HG02642 (cell line): ENCODE measurements around the gene NSUN3.
A peak's percentile ranks its signal among the peaks of the same experiment; 100 is the strongest.
"Not testable (repeated sequence)": the region's sequence is repeated elsewhere in the genome, so short reads cannot be mapped to it uniquely, and the experiment has no call there.

ENCODE experiments used
- ATAC-seq: cut with Tn5 transposase; IDR thresholded peaks from one replicate; pipeline ENCODE4 v1.9.1; 2021; ENCODE audit warnings: mild to moderate bottlenecking; ENCODE audit not compliant: unreplicated experiment, poor library complexity

The NSUN3 gene

DNA sequence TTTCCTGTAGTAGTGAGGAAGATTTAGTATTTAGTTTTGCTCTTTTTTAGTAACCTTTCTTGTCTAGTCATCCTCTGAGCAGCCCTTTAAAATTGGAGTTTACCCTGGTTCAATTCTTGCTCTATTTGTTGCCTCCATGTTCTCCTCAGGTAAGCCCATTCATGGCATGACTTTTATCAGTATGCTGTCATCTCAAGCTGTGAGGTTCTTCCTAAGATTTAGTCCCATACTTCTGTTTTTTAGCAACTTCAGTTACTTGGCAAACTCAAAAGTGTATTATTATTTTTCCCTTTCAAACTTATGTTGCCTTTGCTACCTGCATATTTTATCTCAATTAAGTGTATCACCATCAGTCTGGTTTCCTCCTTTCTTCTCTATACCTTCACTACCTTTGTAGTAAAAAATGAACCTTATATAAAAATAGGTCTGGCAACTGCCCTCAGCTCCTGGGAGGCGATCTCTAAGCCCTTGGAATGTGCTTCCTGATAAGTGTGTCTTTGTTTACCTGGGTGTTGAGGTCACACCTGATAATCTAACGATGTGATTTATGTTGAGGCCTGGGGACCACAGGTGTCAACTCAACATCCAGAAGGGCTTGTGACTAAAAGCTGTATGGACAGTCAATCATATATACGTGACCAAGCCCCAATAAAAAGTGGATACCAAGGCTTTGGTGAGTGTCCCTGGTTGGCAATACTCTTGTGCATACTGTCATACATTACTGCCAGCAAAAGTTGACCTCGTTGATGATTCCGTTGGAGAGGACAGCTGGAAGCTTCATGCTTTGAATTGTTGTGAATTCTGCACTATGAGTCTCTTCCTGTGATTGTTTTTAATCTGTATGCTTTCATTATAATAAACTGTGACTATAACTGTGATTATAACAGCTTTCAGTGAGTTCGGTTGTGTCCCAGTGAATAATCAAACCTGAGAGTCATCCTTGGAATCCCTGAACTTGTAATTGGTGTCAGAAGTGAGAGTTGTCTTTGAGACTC lies 3.9 kb downstream of the NSUN3 start:
- no peak for ATAC-seq

DNA sequence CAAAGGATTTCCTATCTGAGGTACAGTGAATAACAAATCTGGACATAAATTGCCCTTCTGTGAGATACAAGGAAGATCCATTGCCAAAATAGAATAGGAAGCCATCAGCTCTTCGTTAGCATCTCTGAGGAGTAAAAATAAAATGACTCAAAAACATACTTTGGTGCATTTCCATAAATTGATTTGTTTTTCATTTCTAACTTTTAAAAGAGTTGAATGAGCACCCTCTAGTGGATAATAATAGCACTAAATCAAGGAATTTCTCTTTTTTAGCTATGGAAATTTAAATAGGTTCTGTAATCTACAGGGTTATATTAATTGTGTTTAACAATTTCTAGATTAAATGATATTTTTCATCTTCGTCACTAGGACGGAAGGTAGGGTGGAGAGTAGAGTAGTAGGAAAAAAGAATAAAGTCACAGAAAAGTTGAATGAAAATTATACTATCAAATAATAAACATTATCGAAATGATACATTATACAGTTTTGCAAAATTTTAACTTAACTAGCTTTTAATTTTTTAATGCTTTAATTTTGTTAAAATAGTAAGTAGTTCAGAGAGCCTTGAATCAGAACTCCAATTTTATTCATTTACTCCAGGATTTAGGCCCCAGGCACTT lies 6.4 kb downstream of the NSUN3 start:
- no peak for ATAC-seq

DNA sequence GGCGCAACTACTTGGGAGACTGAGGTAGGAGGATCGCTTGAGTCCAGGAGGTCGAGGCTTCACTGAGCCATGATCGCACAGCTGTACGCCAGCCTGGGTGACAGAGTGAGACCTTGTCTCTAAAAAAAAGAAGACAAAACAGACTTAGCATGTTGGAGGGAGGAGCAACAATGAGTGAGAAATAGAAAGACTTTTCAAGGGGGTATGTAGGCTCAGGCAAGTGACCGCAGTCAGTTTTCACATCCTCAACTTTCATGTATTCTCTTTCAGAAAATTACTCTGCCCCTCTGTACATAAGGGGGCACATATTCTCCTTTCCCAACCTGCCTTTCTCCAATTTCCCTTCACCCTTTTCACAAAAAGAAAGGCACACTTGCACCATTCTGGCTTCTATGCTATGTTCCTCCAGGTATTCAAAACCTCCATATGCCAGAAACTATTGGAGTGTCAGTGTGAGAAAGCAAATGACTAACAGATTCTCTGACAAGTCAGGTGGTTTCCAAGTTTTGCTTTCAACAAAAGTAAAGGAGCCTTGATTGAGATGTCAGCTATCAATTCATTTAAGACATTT lies 7.6 kb downstream of the NSUN3 start:
- peak; percentile 55 for ATAC-seq

DNA sequence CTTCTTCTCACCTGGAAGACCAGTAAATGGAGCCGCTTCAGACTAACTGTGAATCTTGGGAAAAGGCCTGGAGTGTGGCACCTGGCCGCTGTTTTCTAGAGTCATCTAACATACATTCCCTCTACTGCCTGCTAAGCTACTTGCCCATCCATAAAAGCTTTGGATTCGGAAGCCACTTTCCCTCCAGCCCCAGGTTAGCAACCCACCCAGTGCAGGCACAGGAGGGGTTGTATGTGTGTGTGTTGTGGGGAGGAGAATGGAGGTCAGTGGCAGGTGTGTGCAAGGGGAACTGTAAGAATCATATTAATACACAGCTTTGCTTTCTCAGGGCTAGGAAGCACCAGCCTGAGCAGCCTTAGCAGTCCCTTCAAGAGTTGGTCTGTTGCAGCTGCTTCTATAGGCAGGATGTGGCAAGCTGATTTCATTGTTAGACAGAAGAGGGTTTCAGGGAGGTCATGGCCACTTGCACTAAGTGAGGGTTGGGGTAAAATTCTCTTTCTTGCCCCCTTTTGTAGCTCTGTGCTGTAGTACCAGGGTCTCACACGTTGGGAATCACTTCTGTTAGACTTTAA lies 8.9 kb downstream of the NSUN3 start:
- peak; percentile 76 for ATAC-seq

DNA sequence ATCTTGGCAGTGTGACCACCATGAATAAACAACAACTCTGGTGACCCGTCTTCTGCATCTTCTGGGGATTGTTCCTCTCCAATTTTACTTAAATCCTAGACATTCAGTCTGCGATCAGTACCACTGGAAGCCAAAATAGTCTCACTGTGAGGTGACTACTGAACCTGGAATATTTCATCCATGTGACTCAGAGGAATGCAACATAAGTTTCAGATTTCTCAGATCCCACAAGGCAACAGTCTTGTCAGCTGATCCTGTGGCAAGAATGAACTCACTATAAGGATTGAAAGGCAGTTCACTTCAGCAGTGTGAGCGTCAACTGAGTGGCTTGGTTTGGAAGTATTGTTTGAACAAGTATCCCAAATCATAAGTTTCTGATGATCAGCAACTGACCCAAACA lies 13.2 kb downstream of the NSUN3 start:
- no peak for ATAC-seq

DNA sequence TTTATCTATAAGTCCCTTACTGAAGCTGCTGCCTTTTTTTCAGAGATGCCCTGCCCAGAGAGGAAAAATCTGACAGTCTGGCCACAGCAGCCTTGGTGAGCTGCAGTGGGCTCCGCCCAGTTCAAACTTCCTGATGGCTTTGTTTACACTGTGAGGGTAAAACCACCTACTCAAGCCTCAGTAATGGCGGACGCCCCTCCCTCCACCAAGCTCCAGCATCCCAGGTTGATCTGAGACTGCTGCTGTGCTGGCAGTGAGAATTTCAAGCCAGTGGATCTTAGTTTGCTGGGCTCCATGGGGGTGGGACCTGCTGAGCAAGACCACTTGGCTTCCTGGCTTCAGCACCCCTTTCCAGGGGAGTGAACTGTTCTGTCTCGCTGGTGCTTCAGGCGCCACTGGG lies 17.7 kb downstream of the NSUN3 start:
- ATAC-seq = not testable (repeated sequence)

DNA sequence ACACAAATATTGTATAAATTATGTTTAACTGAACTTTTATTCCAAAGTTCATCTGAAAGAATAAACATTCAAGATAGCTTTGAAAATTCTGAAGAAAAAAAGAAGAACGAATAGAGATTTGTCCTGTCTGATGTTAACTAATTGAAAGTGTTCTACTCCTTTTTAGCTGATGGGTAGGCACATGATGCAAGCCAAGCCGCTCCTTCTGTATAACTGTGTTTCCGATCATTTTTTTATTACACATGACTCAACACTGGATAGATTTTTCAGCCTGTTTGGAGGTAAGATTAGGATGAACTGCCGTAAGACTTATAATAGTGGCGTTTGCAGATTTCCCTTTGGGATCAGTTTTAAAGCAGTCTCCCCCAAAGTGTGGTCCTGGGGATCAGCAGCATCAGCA lies 19.0 kb downstream of the NSUN3 start:
- no peak for ATAC-seq

DNA sequence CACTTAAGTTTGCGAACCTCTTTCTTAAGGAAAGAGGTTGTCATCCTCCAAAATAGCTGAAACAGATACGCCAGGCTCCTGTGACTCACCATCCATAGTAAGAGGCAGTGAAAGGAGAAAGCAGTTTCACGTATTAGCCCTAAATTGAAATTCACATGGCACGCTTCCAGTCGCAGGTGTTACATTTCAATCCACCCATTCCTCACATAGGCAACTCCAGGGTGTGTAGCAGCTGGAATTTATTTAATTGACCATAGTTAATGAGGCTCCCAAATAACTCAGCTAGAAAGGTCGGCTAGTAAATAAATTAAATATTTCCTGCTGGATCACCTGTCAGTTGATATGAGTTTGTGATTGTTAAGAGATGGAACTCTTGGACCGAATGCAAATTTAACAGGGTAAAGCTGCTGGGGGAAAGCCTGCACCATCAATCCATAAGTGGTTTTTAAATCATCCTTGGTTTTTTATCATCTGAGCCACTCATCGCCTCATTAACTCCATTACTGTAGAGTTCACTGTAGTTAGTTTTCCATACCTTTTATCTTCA lies 19.6 kb downstream of the NSUN3 start:
- no peak for ATAC-seq

DNA sequence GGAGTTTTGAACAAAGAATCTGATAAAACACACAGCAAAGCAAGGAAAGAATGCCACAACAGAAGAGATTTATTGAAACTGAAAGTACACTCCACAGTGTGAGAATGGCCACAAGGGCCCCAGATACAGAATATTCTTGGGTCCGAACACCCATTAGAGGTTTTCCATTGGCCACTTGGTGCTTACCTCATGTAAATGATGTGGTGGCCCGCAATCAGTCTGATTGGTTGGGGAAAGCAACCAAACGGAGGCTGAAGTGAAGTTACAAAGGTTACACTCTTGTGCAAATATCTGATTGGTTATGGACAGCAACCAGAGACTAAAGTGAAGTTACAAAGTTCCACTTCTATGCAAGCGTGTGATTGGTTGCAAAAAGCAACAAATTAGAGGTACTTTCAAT lies 20.4 kb downstream of the NSUN3 start:
- peak; percentile 66 for ATAC-seq

DNA sequence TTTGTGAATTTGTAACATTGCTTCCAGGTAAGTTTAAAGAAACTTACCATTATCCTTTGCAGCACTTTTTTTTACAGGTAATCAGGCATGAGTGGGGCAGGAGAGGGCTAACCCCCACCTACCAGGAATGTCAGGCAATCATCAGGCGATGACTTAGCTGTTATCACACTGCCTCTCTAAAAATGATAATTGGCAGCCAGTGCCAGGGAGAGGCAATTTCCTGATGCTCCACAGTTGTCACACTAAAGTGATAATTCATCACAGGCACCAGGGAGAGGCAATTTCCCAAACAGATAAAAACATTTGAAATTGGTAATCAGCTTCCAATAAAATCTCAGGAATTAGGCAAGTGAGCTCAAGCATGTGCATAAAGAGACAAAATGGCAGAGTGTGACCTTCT lies 26.3 kb downstream of the NSUN3 start:
- no peak for ATAC-seq

DNA sequence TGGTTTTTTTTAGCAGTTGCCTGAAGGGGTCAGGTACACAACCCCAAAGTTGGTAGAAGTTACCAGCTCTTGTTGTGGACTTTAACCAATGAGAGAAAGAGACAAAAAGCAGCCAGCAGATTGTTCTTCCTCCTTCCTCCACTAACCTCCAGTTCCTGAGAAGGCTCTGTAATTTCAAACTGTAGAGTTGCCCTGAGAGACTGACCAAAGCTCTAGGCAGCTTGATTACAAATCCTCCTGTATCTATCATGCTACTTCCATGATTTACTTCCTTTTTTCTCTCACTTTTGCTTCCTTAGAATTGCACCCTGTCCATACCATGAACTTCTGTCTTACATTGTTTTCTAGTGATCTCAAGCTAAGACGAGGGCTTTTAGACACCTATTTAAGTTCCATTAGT lies 29.2 kb downstream of the NSUN3 start:
- no peak for ATAC-seq

DNA sequence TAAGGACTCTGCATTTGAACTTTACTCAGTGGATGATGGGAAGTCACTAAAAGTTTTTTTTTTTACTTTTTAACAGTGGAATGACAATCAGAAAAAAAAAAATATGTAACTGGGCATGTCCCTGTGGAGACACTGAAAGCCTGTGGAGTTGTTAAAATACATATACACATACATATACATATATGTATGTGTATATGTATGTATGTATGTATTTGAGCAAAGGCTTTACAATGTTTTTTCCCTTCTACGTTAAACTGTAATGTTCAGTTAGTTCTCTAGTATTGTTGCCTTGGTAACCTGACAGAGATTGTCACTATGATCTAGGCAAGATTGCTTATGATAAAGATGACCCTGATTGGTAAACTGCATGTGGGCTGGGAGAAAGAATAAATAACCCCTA lies 30.3 kb downstream of the NSUN3 start:
- ATAC-seq = no peak

DNA sequence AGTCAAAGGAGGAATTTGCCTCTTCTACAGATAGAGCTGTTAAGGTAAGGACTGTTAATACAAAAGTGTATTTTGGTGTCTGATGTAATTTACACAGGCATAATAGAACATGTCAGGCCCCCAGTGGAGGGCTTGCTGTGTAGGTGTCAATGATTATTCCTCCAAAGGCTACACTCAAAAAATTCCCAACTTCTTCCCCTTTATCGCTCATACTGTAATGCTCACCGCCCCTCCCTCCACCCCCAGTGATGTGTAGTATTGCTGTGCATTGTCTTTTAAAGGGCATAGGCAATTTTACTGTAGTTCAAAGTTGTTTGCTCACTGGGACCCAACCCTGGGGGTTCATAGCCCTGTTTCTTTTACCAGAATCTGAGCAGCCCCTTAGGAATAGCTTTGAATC lies 32.2 kb downstream of the NSUN3 start:
- no peak for ATAC-seq

DNA sequence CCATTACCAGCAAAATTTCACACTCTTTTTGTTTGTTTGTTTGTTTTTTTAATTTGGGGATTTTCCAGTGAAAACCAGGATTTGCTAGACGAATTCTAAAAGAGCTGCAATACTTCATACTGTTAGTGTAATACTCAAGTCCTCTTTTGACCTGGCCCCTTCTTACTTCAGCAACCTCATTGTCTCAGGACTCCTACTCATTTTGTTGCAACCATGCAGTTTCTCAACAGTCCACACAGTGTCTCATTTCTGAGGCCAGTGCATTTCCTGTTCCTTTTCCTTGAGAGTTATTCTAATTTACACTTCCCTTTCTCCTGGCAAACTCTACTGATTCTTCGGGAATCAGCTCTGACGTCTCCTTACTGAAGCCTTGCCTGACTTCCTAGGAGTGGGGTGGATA lies 35.6 kb downstream of the NSUN3 start:
- ATAC-seq = no peak

DNA sequence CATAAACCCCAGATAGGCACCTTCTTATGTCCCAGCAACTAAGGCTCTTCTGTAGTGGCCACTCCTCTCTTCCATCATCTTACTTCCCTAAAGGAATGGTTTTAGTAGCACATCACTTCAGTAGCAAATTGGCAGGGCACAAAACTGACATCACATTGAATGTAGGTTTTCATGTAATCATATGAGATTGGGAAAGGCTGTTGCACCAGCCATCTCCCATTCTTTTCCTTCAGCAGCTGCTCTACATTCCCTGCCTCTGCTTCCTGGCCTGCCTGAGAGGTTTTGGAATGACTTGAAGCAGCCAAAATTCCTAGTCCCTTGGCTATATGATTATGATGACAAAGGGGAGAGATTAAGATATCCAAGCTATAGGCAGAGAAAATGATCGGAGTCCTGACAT lies 36.5 kb downstream of the NSUN3 start:
- no peak for ATAC-seq

DNA sequence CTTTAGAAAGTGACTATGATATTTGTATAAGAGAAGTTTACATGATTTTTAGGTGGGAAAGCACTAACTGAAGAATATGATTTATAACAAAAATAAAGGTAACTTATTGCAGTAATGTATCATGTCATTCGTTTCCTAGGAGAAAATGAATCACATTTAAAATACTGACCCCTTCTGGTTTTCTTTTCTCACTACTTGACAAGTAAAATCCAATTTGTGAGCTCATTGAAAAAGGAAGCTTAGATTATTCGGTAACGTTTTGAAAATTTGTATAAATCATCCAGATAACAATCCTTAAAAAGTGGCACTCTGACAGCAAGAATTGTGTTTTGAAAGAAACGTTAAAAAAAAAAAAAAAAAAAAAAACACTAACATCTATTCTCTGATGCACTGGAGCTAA lies 39.0 kb downstream of the NSUN3 start:
- ATAC-seq = no peak

DNA sequence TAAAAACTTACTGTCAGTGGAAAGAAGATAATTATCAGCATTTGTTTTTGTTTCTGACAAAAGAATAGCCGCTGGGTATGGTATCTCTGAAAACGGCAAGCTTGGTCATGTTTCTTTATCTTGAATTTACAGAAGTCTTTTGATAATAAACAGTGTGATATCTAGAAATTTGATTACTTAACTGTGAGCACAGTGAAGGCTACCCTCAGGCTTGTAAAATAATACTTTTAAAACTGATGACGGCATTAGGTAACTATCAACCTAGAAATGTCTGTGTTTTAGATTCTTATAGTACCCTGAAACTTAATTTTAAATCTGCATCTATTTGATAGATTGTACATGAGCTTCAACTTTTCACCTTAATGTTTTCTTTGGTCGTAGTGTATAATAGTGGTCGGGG lies 43.4 kb downstream of the NSUN3 start:
- no peak for ATAC-seq

DNA sequence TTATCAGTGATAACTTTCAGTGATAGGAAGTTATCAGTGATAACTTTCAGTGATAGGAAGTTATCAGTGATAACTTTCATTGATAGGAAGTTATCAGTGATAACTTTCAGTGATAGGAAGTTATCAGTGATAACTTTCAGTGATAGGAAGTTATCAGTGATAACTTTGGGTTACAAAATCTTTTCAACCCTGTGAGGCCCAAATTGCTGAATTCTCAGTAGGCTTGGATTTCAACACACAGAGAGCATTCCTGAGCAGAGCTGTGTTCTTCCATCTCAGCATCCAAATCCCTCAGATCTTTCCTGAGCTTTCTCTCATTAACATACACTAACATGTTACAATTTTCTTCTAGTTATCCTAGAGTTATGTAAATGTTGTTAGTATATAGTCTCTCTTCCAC lies 47.4 kb downstream of the NSUN3 start:
- not testable (repeated sequence) for ATAC-seq

DNA sequence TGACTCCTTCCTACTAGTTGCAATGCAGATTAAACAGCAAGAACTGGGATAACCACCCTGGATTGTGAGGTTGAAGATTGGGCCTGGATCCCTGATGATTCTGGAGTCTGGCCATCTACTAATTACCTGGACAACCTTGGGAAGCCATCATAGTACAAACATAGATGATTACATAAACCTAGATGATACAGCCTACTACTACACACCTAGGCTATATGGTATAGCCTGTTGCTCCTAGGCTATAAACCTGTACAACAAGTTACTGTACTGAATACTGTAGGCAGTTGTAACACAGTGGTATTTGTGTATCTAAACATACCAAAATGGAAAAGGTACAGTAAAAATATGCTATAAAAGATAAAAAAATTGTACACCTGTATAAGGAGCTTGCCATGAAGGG lies 48.0 kb downstream of the NSUN3 start:
- no peak for ATAC-seq

DNA sequence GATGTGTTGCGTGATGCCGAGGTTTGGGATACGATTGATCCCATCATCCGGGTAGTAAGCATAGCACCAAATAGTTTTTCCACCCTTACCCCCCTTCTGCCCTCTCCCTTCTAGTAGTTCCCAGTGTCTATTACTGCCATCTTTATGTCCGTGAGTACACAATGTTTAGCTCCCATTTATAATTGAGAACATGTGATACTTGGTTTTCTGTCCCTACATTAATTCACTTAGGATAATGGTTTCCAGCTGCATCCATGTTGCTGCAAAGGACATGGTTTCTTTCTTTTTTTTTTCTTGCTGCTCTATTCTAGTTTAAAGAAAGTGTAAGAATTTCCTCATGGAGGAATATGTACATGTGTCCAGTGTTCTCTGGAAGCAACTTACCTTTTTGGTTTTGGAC lies 51.8 kb downstream of the NSUN3 start:
- no peak for ATAC-seq

DNA sequence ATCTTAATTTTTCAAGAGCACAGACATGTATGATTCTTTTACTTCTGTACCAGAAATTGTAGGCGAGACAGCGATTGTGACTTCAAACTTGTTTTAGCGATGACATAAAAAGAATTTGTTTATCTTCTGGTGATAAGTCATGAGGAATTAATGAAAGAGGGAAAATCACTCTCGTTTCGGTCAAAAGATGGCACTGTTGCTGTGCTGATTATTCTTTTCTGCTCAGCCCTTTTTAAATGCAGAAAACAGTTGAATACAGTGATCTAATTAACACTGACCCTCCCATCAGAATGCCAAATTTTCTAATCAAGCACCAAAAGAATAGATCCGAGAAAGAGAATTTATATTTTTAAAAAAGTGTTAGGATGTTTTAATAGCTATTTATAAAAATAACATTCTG lies 52.6 kb downstream of the NSUN3 start:
- no peak for ATAC-seq
